HG02884 (cell line): Measurements from ENCODE around the gene KCNMA1.
"Not testable (repeated sequence)": the region's sequence is repeated elsewhere in the genome, so short reads cannot be mapped to it uniquely, and the experiment has no call there.

Source experiments
- ATAC-seq: cut with Tn5 transposase; IDR thresholded peaks from one replicate; pipeline ENCODE4 v1.9.1; 2021; ENCODE audit warnings: mild to moderate bottlenecking, moderate library complexity; ENCODE audit not compliant: unreplicated experiment

The KCNMA1 gene

DNA sequence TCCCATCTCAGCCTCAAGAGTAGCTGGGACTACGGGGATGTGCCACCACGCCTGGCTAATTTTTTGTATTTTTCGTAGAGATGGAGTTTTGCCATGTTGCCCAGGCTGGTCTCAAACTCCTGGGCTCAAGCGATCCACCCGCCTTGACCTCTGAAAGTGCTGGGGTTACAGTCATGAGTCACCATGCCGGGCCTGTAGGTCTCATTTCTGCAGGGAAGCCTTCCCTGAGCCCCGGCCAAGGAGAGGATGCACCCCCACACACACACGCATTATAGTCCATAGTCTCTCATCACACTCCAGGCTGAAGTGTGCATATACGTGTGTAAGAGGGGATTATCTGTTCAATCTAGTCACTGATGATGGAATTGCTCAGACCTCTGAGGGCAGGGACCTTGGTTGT is 29.3 kb downstream of the KCNMA1 start:
- no peak for ATAC-seq

DNA sequence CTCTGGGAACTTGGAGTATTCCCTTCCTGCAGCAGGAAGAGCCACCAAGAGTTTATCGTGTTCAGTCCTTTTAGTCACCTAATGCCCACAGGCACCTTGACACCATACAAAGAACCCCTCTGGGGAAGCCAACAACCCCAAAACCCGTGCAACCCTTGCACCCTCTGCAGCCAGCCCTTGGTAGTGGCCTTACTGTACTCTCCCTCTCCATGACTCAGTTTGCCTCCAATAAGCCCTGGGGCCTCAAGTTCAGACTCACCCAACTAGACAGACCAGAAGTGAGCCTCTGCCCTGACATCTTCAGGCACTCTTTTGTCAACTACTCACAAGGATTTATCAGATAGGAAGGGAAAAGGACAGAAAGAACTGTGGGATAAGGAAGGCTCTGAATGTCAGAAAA is 30.9 kb downstream of the KCNMA1 start:
- ATAC-seq = no peak

DNA sequence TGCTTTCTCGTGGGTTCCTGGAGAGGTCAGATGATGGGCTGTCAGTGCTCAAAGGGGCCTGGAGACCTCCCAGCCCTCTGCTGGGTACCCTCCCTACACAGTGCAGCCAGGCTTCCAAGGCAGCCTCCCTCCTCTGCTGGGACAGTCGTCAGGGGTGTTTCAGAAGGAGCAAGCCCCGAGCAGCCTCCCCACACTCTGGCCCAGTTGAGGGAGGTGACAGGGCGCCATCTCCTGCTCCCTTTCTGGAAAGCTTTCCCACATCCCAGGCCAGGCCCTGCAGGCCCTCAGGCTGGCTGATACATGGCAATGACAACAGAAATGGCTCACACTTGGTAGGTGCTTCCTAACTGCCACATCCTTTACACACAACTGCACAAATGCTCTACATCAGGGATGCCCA is 32.1 kb downstream of the KCNMA1 start:
- ATAC-seq = no peak

DNA sequence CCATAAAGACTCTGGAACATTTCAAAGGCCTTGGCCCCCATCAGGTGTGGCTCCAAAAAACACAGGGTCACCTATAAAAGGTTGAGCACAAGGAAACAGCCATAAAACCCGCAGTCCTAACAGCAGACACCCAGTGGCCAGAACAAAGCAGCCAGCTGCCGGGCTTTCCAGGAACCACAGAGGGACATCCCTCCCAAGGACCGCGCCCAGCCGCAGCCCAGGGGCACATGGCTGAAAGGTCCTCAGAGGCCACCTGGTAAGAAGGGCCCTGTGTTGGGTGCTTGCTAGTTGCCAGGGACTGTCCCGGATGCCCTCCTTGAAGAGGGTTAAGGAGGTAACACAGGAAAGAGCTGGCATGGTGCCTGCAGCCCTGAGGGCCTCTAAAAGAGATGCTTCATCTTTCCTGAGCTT is 32.7 kb downstream of the KCNMA1 start:
- ATAC-seq = no peak

DNA sequence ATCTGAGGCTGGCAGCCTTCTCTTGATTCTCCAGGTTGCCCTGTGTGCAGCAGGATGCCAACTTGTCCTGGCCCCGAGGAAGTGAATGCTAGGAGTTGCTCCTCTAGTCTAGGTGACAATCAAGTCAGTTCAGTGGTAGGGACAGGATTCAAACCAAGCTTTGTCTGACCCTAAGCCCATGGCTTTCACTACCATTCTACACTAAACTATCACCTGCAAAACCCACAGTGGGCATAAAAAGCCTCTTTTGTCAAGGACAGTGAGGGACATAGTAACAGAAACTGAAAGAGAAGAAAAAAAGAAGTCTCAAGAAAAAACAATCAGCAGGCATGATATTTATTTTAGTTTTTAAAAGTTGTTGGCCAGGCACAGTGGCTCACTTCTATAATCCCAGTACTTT is 33.5 kb downstream of the KCNMA1 start:
- ATAC-seq = no peak

DNA sequence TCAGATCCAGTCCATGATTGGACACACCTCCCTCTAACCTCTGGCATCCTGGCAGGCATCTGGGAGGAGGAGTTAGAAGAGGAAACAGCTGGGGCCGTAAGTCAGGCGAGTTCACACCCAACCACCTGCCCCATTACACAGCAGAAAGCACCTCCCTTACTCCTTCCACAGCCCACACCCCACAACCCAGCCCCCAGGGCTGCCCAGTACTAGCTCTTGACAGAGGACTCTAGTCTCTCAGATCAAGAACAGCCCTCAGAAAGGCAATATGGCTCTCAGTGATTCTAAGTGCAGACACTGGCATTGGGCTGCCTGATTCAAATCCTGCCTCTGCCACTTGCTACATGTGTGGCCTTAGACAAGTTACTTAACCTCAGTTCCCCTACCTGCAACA is 34.1 kb downstream of the KCNMA1 start:
- ATAC-seq = no peak

DNA sequence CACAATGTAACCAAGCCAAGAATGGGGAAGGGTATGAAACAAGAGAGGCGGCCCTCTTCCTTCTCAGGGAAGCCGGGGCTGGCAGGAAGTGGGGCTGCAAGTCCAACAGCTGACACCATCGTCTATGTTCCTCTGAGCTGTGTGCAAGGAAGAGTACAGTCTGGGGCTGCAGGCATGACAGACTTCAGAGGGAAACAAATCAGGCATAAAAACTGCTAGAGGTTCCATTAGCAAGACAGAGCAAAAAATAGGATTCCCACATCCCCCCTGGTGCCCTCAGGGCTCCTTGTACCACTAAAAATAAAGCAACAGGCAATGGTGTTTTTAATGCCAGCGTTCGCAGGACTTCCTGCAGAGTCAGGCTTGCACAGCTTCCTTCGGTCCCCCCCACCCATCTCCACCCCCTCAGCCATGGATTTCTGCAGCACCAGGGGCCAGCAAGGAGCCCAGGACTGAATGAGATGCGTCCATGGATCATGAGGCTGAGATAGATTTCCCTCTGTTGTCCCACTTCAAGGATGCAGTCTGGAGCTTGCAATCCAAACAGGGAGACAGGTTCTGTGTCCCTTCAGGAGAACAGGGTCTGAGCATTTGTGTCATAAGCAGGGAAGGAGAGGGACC is 34.6 kb downstream of the KCNMA1 start:
- ATAC-seq = no peak

DNA sequence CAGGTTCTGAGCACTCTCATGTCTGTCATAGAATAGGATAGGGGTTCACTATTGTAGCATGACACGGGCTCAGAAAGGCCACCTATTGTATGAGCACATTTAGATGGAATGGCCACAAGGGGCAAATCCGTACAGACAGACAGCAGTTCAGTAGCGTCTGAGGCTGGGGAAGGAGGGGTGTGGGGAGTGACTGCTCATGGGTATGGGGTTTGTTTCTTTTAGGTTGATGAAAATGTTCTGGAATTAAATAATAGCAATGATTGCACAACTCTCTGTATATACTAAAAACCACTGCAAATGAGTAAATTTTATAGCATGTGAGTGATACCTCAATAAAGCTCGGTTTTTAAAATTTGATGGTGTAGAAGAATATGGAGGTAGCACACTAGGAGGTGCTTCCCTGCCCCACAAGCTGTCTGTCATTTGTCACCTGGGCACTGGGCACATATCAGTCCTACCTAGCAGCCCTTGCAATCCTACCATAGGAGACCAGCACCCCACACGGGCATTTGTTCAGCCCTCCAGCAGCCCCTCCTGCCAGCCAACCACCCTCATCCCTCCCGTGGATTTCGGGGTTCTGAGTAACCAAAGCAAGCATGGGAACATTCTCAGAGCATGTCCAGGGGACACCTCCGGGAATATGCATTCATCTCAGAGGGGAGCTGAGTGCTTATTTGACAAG is 35.2 kb downstream of the KCNMA1 start:
- ATAC-seq = no peak

DNA sequence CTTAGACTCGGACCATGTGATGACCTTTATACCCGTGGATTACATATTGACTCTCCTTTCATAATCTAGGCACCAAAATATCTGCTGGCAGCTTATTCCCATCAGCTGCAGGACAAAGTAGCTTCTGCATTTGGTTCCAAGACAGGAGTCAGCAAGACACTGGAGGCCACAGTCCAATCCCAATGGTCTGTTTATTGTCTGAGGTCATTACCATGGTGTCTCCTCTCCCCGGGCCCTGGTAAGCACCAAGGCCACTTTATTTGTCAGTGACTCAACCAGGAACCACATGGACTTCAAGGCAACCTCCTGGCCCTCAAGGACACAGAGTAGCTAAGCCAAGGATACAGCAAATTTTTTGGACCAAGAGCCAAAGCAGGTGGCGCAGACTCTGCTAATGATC is 36.1 kb downstream of the KCNMA1 start:
- no peak for ATAC-seq

DNA sequence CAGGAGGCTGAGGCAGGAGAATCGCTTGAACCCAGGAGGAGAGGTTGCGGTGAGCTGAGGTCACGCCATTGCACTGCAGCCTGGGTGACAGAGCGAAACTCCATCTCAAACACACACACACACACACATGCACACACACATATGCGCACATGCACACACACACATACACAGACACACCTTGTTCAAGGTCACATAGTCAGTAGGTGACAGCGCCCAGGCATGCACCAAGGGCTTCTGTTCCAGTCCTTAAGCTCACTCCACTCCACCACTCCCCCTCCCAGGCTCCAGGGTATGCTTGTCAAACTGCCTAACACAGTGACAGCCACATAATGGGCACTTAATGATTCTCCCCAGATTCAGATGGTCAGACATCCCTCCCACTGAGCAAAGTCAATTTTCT is 37.0 kb downstream of the KCNMA1 start:
- no peak for ATAC-seq

DNA sequence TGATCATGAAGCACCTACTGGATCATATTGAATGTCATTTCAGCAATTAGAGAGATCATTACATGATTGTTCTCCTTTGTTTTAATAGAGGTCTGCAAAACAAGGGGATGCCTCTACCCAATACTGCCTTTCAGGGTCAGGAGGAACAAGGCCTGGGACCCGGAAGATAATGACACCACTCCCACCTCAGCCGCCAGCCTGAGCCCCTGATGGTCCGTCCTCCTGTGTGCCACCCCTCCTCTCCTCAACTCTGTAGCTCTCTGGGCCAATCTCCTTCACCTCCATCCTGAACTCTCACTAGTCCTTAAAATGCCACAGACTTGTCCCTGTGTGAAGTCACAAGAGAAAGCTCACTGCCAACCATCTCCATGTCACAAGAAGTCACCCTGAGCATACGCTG is 38.0 kb downstream of the KCNMA1 start:
- no peak for ATAC-seq

DNA sequence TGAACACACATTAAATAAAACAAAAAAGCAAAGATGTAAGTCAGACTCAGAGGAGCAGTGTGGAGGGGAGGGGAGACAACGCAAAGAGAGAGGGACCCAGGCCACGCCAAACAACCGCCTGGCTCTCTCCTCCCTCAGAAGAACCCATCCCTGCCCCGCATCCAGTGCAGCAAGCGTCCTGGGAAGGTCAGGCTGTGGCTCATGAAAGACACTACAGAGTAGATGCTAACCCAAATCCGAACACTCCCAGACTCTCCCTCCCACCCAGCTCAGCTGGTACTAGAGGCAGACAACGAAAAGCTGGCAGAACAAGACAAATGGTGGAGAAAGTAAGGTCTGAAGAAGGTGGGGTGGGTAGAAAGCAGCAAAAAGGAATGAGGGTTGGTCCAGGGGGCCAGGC is 39.0 kb downstream of the KCNMA1 start:
- ATAC-seq = no peak

DNA sequence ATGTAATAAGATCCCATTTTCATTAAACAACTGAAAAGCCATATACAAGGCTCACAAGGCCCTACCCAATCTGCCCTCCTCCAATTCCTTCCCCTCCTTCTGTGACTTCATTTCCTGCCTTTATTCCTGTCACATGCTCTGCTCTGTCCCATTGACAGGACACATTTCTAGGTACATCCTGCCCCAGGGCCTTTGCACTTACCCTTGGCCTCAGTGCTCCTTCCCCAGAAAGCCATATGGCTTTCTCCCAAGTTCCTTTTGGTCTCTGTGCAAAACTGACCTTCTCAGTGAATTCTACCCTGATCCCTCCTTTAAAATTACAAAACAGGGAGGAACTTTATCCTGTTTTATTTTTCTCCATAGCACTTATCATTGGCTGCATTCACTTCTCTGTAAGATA is 40.0 kb downstream of the KCNMA1 start:
- ATAC-seq = no peak

DNA sequence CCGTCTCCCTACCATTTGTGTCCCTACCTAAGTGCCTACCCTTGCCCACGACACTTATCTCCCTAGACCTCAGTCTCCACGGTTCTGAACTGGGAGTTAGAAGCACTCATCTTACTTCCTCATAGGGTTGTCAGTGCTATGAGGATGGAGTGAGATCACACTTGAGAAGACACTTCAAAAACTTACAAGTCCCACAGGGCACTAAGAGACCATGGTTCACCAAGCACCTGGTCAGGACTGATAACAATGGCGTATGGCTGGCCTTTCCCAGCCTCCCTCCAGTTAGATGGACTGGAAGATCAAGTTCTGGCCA is 43.2 kb downstream of the KCNMA1 start:
- no peak for ATAC-seq

DNA sequence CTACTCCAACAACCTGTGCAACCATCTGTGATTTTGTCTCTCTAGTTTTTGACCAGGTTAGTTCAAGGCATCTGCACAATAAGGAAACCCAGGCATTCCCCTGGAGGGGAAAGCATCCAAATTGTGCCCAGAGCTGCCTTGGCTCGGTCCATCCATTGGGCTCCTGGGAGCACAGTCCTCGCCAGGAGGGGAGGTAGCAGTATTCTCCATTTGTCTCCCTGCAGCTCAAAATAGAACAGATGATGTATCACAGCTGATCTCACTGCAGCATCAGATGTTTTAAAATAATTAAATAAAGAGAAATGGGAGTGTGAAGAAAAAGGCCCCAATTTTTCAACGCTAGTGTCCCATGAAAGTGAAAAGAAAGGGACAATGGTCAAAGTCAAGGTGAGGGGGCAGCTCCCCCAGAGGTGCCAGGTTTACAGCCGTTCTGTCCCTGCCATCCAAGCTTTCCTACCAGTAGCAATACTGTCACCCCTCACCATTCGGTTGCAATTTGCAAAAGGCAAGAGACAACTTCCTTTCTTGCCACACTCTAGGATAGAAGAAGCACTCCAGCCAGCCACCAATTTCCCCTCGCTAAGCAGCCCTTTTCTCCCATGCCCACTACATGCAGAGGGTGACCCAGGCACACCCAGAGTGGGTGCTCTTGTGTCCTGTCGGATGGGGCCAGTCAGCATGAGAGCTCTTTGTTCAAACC is 43.7 kb downstream of the KCNMA1 start:
- ATAC-seq = no peak

DNA sequence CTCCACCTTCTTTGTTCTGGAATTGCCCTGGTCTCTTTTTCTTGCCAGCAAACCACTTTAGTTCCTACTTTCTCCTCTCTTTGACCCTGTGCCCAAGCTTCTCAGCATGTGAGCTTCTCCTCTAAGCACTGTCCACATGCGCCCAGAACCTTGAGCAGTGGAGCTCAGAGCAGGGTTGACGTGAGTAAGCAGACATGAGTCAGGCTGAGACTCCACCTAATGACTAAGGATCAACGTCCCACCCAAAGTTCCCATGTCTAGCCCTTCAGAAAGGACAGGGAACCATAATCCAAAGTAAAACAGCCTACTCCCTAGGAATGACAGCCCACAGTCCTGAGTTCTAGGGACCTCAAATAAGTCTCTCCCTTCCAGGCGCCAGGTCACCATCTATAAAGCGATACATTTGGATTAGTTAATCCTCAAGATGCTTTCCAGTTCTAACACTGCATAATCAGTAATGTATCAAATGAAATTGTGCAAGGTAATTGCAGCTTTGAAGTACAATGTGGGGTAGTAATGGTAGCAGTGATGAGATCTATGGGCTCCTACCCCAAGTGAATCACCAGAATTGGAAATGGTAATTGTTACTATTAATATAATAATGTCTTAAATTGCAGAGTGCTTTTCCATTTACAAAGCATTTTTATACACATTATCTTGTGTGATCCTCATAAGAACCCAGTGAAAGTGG is 44.5 kb downstream of the KCNMA1 start:
- no peak for ATAC-seq

DNA sequence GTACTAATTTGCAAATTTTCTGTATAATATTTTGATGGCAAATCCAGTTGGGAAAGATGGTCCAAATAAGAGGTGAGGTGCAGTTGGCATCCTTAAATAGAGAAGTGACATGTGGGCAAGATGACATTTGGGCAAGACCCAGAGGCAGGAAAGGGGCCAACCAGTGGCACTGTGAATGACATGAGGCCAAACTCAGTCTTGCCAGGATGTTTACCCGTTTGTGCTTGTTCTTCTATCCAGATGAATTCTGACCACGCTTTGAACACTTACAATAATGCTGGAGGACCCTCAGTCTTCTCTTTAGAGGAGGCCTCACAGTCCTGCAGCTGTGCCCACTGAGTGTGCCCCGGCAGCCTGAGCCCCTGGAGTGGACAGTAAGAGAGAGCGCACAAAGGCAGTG is 45.1 kb downstream of the KCNMA1 start:
- no peak for ATAC-seq

DNA sequence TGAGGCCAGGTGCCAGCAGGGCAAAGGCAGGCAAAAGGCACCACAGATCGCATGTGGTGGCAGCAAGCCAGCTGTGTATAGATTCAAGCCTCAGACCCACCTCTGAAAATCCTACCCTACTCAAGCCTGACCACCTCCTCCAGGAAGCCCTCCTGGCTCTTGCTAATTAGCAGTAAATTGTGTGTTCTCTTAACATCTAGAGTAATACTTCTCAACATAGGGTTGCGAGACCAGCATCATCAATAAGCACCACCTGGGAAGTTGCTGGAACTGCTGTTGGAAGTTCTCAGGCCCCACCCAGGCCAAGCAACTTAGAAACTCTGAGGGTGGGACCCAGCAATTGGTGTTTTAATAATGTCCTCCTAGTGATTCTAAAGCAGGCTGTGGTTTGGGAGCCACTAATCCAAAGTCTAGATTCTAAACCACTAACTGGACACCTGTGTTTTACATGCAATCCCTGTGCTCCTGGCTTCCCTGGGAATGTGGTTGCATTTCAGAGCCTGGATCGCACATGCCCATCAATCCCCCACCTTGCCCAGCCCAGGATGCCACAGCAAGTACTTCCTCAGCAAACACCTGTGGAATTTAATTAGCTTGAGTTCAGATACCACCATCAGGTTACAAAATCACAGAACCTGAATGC is 46.2 kb downstream of the KCNMA1 start:
- ATAC-seq = no peak

DNA sequence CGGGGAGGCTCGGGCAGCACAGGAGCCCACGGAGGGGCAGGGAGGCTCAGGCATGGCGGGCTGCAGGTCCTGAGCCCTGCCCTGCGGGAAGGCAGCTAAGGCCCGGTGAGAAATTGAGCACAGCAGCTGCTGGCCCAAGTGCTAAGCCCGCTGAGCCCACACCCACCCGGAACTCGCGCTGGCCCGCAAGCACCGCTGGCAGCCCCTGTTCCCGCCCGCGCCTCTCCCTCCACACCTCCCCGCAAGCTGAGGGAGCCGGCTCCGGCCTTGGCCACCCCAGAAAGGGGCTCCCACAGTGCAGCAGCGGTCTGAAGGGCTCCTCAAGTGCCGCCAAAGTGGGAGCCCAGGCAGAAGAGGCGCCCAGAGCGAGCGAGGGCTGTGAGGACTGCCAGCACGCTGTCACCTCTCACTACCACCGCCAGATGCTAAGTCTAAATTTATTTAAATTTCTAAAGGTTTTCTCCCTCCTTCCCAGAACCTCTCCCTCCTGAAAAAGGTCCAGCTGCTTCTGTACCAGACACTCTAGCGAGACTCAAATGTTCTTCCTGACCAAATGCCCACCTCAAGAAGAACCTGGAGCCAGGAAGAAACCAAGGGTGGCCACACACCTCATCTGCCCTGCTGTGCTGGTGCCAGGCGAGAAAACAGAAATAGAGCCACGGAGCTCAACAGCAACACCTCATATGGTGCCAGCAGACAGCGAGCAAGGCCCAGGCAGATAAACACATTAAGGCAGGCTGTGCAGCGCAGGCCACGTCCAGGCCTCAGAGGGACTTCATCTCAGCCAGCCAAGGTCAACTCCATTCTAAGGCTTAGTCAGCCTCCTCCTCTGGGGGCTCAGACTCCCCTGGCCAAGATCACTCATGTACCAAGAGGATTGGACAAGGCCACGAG is 47.0 kb downstream of the KCNMA1 start:
- no peak for ATAC-seq

DNA sequence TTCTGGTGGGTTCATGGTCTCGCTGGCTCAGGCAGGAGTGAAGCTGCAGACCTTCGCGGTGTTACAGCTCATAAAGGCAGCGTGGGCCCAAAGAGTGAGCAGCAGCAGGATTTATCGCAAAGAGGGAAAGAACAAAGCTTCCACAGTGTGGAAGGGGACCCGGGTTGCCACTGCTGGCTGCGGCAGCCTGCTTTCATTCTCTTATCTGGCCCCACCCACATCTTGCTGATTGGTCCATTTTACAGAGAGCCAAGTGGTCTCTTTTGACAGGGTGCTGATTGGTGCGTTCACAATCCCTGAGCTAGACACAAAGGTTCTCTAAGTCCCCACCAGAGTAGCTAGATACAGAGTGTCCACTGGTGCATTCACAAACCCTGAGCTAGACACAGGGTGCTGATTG is 47.9 kb downstream of the KCNMA1 start:
- ATAC-seq = not testable (repeated sequence)

DNA sequence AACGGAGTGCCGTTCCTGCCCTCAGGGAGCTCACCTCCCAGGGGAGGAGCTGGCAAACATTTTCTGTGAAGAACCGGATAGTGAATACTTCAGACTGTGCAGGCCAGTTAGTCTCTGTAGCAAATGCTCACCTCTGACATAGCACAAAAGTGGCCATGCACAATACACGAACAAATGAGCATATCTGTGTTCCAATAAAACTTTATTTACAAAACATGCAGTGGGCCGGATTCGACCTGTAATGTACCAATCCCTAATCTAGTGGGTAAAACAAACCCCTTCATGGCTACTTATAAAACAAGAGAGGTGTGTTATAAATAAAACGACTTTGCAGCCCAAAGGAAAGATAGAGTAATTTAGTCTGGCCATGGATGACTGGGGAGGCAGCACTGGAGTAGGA is 48.7 kb downstream of the KCNMA1 start:
- no peak for ATAC-seq
